HEK293 (cell line): ENCODE results near the gene OGFOD2.
A peak's percentile ranks its signal among the peaks of the same experiment; 100 is the strongest.

Experiments used
- CTCF ChIA-PET: fragments of 350-600 bp; formaldehyde crosslinking; extraction: SDS; loops from one replicate; lab custom pipeline; 2021; ENCODE audit warnings: antibody characterized with exemption; lab: Yijun Ruan, JAX
- POLR2A ChIA-PET: fragments of 300-600 bp; formaldehyde crosslinking; extraction: SDS; loops from one replicate; lab custom pipeline; 2020; ENCODE audit warnings: antibody characterized with exemption, inconsistent platforms; lab: Yijun Ruan, JAX
- H3K27ac ChIP-seq: fragments of 200-500 bp; sonication (Bioruptor generic); 2 replicates; pipeline ENCODE4 v1.5.1; 2014; ENCODE audit warnings: low read depth, low read length, control low read depth, inconsistent platforms; ENCODE audit errors: extremely low read depth
- H3K36me3 ChIP-seq, 2 experiments: fragments of 200-500 bp in 1 of 2; sonication (Bioruptor generic) in 1 of 2; 1 replicate in 1 of 2; 2 replicates in 1 of 2; pipeline ENCODE4 v1.5.1; 2014 to 2017; ENCODE audit warnings: inconsistent platforms in 2 of 2, low read length in 2 of 2; ENCODE audit not compliant: control insufficient read depth in 2 of 2, insufficient read depth in 1 of 2
- H3K4me1 ChIP-seq: fragments of 200-500 bp; sonication (Bioruptor generic); 2 replicates; pipeline ENCODE4 v1.5.1; 2014; ENCODE audit warnings: mild to moderate bottlenecking, low read length, inconsistent platforms; ENCODE audit not compliant: control insufficient read depth, insufficient read depth
- H3K4me3 ChIP-seq: 2 replicates; pipeline ENCODE4 v1.5.1; 2011; ENCODE audit warnings: low read depth, mild to moderate bottlenecking, control low read depth, low read length, moderate library complexity
- H3K9me3 ChIP-seq: fragments of 200-500 bp; sonication (Bioruptor generic); 2 replicates; pipeline ENCODE4 v1.5.1; 2014; ENCODE audit warnings: low read depth, low read length, inconsistent platforms; ENCODE audit not compliant: control insufficient read depth, insufficient read depth
- BCL11B ChIP-seq: fragments of 450-650 bp; formaldehyde crosslinking; IDR thresholded peaks from 2 replicates; pipeline ENCODE4 v1.5.1; 2016; ENCODE audit warnings: low read depth, missing biosample characterization, missing genetic modification characterization
- CTCF ChIP-seq: fragments of 450-650 bp; formaldehyde crosslinking; IDR thresholded peaks from 2 replicates; pipeline ENCODE4 v1.5.1; 2016; ENCODE audit warnings: missing biosample characterization, missing genetic modification characterization
- EGR2 ChIP-seq: fragments of 450-650 bp; formaldehyde crosslinking; IDR thresholded peaks from 2 replicates; pipeline ENCODE4 v1.5.1; 2016; ENCODE audit warnings: low read depth, missing biosample characterization, missing genetic modification characterization
- GLIS1 ChIP-seq: fragments of 450-650 bp; formaldehyde crosslinking; IDR thresholded peaks from 2 replicates; pipeline ENCODE4 v1.5.1; 2016; ENCODE audit warnings: missing biosample characterization, missing genetic modification characterization
- PRDM2 ChIP-seq: fragments of 450-650 bp; formaldehyde crosslinking; IDR thresholded peaks from 2 replicates; pipeline ENCODE4 v1.5.1; 2016; ENCODE audit warnings: missing biosample characterization, missing genetic modification characterization, borderline replicate concordance
- ZBTB26 ChIP-seq: fragments of 450-650 bp; formaldehyde crosslinking; optimal IDR thresholded peaks from 2 replicates; pipeline ENCODE3; 2016; ENCODE audit warnings: missing biosample characterization, mild to moderate bottlenecking, missing genetic modification characterization
- ZBTB49 ChIP-seq: fragments of 450-650 bp; formaldehyde crosslinking; IDR thresholded peaks from 2 replicates; pipeline ENCODE4 v1.5.1; 2016; ENCODE audit warnings: missing biosample characterization, missing genetic modification characterization, low read depth
- ZIC2 ChIP-seq: fragments of 450-650 bp; formaldehyde crosslinking; IDR thresholded peaks from 2 replicates; pipeline ENCODE4 v1.5.1; 2016; ENCODE audit warnings: missing biosample characterization, missing genetic modification characterization
- ZNF155 ChIP-seq: fragments of 450-650 bp; formaldehyde crosslinking; IDR thresholded peaks from 2 replicates; pipeline ENCODE4 v1.5.1; 2016; ENCODE audit warnings: missing biosample characterization, missing genetic modification characterization
- ZNF157 ChIP-seq: fragments of 450-650 bp; formaldehyde crosslinking; IDR thresholded peaks from 2 replicates; pipeline ENCODE4 v1.5.1; 2016; ENCODE audit warnings: missing biosample characterization, missing genetic modification characterization
- ZNF174 ChIP-seq: fragments of 450-650 bp; formaldehyde crosslinking; IDR thresholded peaks from 2 replicates; pipeline ENCODE4 v1.5.0; 2017; ENCODE audit warnings: missing biosample characterization, mild to moderate bottlenecking, missing genetic modification characterization
- ZNF37A ChIP-seq: fragments of 450-650 bp; IDR thresholded peaks from 2 replicates; pipeline ENCODE4 v1.5.1; 2018; ENCODE audit warnings: missing biosample characterization, missing genetic modification characterization
- ZNF391 ChIP-seq: fragments of 450-650 bp; formaldehyde crosslinking; IDR thresholded peaks from 2 replicates; pipeline ENCODE4 v1.5.1; 2016; ENCODE audit warnings: low read depth, missing biosample characterization, missing genetic modification characterization, borderline replicate concordance
- ZNF560 ChIP-seq: fragments of 450-650 bp; formaldehyde crosslinking; IDR thresholded peaks from 2 replicates; pipeline ENCODE4 v1.5.1; 2017; ENCODE audit warnings: missing biosample characterization, missing genetic modification characterization, borderline replicate concordance
- ZNF580 ChIP-seq: fragments of 450-650 bp; formaldehyde crosslinking; IDR thresholded peaks from 2 replicates; pipeline ENCODE4 v1.5.1; 2016; ENCODE audit warnings: missing biosample characterization, missing genetic modification characterization

Gene OGFOD2

DNA sequence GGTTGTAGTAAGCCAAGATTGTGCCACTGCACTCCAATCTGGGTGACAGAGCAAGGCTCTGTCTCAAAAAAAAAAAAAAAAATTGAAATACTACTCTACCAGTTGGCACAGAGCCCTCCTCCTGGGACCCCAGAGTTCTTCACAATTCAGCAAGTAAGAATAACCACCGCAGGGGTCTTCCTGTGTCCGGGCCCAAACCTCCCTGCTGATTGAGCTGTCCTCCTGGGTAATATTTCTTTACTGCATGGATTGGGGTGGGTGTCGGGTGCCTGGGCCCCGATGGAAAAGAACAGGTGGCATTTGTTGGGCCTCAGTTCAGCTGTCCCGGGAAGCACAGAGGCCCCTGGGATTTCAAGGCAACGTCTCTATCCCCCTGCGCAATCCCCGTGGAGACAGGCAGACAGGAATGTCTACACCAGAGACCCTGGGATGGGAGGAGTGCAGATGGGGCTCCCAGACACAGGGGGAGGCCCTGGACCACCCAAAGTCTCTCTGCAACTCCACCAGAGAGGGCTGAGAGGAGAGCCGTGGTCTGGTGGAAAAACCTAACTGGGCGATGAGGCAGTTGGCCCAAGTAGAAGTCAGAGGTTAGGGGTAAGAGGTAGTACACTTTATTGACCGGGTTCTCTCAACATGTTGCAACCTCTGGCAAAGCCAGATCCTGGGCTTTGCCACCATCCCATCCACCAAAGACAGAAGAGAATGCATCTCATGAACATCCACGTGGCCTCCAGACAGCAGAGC, 46.5 kb upstream of the OGFOD2 start:
- POLR2A ChIA-PET, result no interaction called here
- no peak overlapping the region for H3K4me3 ChIP-seq
- H3K4me1 ChIP-seq, result no peaks in the 10 kb centered on the region
- H3K27ac ChIP-seq, result no peak overlapping the region
- no peaks in the 10 kb centered on the region for H3K9me3 ChIP-seq
- peaks cover 0 to 13% of the 10 kb centered on the region in 2 experiments; a peak in 1 of 3 replicates for H3K36me3 ChIP-seq
- TF ChIP-seq ZNF37A (tag by site-specific recombination) (no peak), ZIC2 (tag by site-specific recombination) (peak; percentile 54)
- CTCF ChIA-PET, result no interaction called here

DNA sequence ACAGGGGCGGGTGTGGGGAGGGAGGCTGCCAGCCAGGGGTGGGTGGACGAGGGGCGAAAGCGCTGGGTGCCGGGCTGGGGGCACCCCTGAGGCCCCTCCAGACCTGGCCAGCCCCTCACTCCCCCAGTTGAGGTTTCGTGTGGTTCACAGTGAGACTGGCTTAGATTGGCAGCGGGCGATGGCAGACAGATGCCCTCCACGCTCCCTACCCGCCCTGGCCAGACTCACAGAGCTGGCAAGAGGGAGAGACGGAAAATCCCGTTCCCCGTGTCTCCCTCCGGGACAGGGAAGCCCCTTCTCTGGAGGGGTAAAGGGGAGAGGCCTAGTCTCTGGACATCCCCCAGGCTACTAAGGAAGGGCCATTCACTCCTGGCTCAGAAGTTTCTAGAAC, 45.9 kb upstream of the OGFOD2 start:
- CTCF ChIA-PET, result no interaction called here
- POLR2A ChIA-PET, result no interaction called here
- Histone ChIP-seq H3K4me3 (no peak overlapping the region), H3K9me3 (no peaks in the 10 kb centered on the region), H3K4me1 (no peaks in the 10 kb centered on the region)
- TF ChIP-seq BCL11B (tag by site-specific recombination), result no peak
- TF ChIP-seq ZNF580 (tag by site-specific recombination), result no peak
- TF ChIP-seq ZNF157 (tag by site-specific recombination), result no peak
- TF ChIP-seq ZBTB49 (tag by site-specific recombination), result no peak
- no peak for TF ChIP-seq CTCF (tag by site-specific recombination)
- no peak for TF ChIP-seq ZBTB26
- TF ChIP-seq ZNF174 (tag by site-specific recombination), result no peak
- no peak for TF ChIP-seq ZNF560
- TF ChIP-seq GLIS1 (tag by site-specific recombination), result no peak
- TF ChIP-seq ZNF391 (tag by site-specific recombination), result no peak
- no peak for TF ChIP-seq EGR2 (tag by site-specific recombination)
- no peak for TF ChIP-seq PRDM2 (tag by site-specific recombination)
- no peak for TF ChIP-seq ZNF155
- TF ChIP-seq, all 188 proteins: peak for 0
- H3K36me3 ChIP-seq, result peaks cover 0 to 13% of the 10 kb centered on the region in 2 experiments; a peak in 2 of 3 replicates
- H3K27ac ChIP-seq, result no peak overlapping the region
